Measurements from ENCODE around the gene WDR36. TPM values are rescaled to one million over a fixed set of nuclear protein-coding genes. Genes with fewer than 3 reads are reported as not detected.
"Not testable (repeated sequence)": the region's sequence is repeated elsewhere in the genome, so short reads cannot be mapped to it uniquely, and the experiment has no call there.

The WDR36 gene
- total RNA-seq, 2 donors from 2014 or later = 21.0 to 22.4 TPM

DNA sequence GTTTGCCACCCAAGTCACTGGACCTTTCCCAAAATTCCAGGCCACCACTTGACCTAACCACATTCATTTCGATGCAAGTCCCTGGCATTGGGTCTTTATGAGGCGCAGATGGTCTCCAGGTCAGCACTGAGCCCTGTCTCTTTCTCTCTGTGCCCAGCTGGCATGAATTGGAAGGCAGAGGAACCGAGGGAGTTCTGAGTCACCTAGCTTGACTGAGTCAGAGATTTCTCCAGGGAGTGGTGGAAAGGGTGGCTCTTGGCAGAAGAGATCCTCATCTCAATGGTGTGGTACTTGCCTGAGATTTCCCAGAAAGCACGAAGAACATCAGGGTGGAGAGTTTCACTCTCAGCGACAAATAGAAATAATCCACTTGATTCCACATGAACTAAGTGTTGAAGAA is 43.8 kb downstream of the WDR36 start:
- H3K27me3 ChIP-seq (replicated peaks; ENCODE audit: insufficient read depth) = no peaks in the 10 kb centered on the region
- H3K27ac ChIP-seq = no peak overlapping the region
- no peak for DNase-seq (ENCODE audit: low spot score)
- no peaks in the 10 kb centered on the region for H3K4me1 ChIP-seq (replicated peaks)
- H3K9me3 ChIP-seq = no peaks in the 10 kb centered on the region
- no peak for TF ChIP-seq POLR2AphosphoS5 (IDR thresholded peaks at IDR 0.05)
- H3K4me3 ChIP-seq = no peak overlapping the region
- intact Hi-C loops (cut with DNase I) = no loop called here
- 81% methylated on average over 5 of the region's 5 CpGs for WGBS
- no peaks in the 10 kb centered on the region for H3K36me3 ChIP-seq

DNA sequence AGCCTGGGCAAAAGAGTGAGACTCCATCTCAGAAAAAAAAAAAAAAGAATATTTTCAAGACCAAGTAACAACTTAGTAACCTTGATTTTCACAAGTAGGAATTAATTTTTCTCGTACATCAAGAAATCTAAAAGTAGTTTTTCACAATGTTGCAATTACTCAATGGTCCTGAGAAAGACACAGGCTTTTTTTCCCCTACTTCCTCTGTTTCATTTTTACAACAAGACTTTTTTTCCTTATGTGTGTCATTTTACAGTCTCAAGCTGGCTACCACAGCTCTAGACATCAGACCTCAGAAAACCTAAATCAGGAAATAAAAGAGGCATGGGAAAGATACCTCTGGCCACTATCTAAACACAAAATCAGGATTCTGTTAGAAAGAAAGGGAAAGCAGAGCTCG is 45.9 kb downstream of the WDR36 start:
- TF ChIP-seq CTCF (IDR thresholded peaks at IDR 0.05) = no peak
- TF ChIP-seq POLR2AphosphoS5 (IDR thresholded peaks at IDR 0.05) = no peak
- TF ChIP-seq POLR2A (IDR thresholded peaks at IDR 0.05) = no peak
- no peaks in the 10 kb centered on the region for H3K4me1 ChIP-seq (replicated peaks)
- intact Hi-C loops (cut with DNase I) = no loop called here
- H3K9me3 ChIP-seq = no peaks in the 10 kb centered on the region
- no peaks in the 10 kb centered on the region for H3K36me3 ChIP-seq
- no peak overlapping the region for H3K27ac ChIP-seq
- 61% methylated on average over 2 of the region's 2 CpGs for WGBS
- no peak for DNase-seq (ENCODE audit: low spot score)
- no peak overlapping the region for H3K4me3 ChIP-seq
- H3K27me3 ChIP-seq (replicated peaks; ENCODE audit: insufficient read depth) = no peaks in the 10 kb centered on the region

DNA sequence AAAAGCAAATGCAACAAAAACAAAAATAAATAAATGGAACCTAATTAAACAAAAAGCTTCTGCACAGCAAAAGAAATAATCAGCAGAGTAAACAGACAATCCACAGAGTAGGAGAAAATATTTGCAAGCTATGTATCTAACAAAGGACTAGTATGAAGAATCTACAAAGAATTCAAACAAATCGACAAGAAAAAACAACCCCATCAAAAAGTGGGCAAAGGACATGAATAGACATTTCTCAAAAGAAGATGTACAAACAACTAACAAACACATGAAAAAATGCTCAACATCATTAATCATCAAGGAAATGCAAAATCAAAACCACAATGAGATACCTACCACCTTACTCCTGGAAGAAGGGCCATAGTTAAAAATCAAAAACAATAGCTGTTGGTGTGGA is 49.3 kb downstream of the WDR36 start:
- H3K4me1 ChIP-seq (replicated peaks); intact Hi-C loops (cut with DNase I); DNase-seq (ENCODE audit: low spot score); H3K27me3 ChIP-seq (replicated peaks; ENCODE audit: insufficient read depth); H3K27ac ChIP-seq; H3K36me3 ChIP-seq; H3K4me3 ChIP-seq; H3K9me3 ChIP-seq: not testable (repeated sequence)
- 89% methylated on average over 1 of the region's 1 CpG for WGBS

DNA sequence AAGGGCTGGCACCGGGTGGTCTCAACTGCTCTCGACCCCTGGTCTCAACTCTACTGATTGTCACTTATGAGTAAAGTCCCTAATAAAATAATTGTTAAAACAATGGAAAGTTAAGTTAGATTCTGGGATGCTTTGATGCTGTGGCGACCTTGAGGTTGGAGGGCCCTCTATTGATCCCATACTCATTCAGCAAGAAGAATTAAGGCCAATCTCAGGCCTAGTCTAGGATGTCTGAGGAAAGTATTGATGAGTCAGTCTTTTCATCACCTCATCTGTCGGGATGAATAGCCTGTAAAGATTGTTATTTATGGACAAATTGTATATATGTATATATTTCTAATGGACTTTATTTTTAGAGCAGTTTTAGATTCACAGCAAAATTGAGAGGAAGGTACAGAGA is 50.8 kb downstream of the WDR36 start:
- WGBS = 77% methylated on average over 4 of the region's 4 CpGs
- Histone ChIP-seq H3K27ac (no peak overlapping the region), H3K9me3 (no peaks in the 10 kb centered on the region), H3K36me3 (no peaks in the 10 kb centered on the region), H3K4me3 (no peak overlapping the region), H3K4me1 (replicated peaks) (no peaks in the 10 kb centered on the region), H3K27me3 (replicated peaks; ENCODE audit: insufficient read depth) (no peaks in the 10 kb centered on the region)
- intact Hi-C loops (cut with DNase I) = no loop called here
- no peak for DNase-seq (ENCODE audit: low spot score)
- TF ChIP-seq CTCF (IDR thresholded peaks at IDR 0.05) = no peak
- TF ChIP-seq POLR2AphosphoS5 (IDR thresholded peaks at IDR 0.05) = no peak
- no peak for TF ChIP-seq POLR2A (IDR thresholded peaks at IDR 0.05)

DNA sequence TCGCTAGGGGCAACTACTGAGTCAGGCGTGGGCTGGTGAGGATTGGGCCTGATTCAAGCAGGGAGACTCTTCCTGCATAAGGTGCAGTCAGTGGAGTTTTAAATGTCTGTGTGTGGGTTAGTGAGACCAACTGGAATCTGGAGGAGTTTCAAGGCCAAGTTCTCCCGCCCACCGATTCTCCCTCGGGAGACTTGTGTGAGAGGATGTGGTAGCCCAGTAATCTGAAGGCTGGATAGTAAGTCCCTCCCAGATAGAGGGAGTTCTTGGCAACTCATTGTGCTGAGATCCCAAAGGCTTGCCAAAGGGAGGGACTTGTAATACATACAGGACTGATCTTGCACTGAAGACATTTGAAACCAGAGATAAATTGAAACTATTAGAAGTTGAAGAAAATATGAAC is 51.8 kb downstream of the WDR36 start:
- TF ChIP-seq CTCF (IDR thresholded peaks at IDR 0.05) = no peak
- TF ChIP-seq POLR2AphosphoS5 (IDR thresholded peaks at IDR 0.05) = no peak
- no peak for TF ChIP-seq POLR2A (IDR thresholded peaks at IDR 0.05)
- intact Hi-C loops (cut with DNase I) = no loop called here
- no peak for DNase-seq (ENCODE audit: low spot score)
- H3K36me3 ChIP-seq = no peaks in the 10 kb centered on the region
- H3K9me3 ChIP-seq = no peaks in the 10 kb centered on the region
- H3K4me3 ChIP-seq = no peak overlapping the region
- no peaks in the 10 kb centered on the region for H3K4me1 ChIP-seq (replicated peaks)
- H3K27me3 ChIP-seq (replicated peaks; ENCODE audit: insufficient read depth) = no peaks in the 10 kb centered on the region
- WGBS = 39% methylated on average over 5 of the region's 5 CpGs
- no peak overlapping the region for H3K27ac ChIP-seq

DNA sequence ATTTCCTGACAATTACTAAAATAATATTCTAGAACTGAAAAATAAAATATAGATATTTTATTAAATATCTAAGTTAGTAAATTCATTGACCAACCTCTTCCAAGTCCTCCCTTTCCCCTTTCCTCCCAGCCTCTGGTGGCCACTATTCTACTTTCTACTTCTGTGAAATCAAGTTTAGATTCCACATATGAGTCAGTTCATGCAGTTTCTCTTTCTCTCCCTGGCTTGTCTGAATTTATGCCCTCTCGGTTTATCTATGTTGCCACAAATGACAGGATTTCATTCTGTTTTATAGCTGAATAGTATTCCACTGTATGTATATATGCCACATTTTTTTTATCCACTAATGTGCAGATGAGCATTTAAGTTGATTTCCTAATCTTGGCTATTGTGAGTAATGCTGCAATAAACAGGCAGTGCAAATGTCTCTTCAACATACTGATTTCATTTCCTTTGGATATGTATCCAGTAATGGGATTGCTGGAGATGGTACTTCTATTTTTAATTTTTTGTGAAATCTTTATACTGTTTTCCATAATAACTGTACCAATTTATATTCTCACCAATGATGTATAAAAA is 52.3 kb downstream of the WDR36 start:
- no peak for DNase-seq (ENCODE audit: low spot score)
- Histone ChIP-seq H3K36me3 (no peaks in the 10 kb centered on the region), H3K4me1 (replicated peaks) (no peaks in the 10 kb centered on the region), H3K9me3 (no peaks in the 10 kb centered on the region), H3K27ac (no peak overlapping the region), H3K4me3 (no peak overlapping the region), H3K27me3 (replicated peaks; ENCODE audit: insufficient read depth) (no peaks in the 10 kb centered on the region)
- 84% methylated on average over 1 of the region's 1 CpG for WGBS
- TF ChIP-seq CTCF (IDR thresholded peaks at IDR 0.05) (no peak), POLR2AphosphoS5 (IDR thresholded peaks at IDR 0.05) (no peak), POLR2A (IDR thresholded peaks at IDR 0.05) (no peak)
- intact Hi-C loops (cut with DNase I) = no loop called here

Data from prostate gland (tissue), 2 donors.